Right lung (tissue), 5 donors: ENCODE data around the gene ZNF827. TPM values are rescaled to one million over a fixed set of nuclear protein-coding genes. Genes with fewer than 3 reads are reported as not detected.

ENCODE experiments used
- DNase-seq, 2 donors: peaks; one replicate each; pipeline ENCODE4 v3.0.0-alpha.2; 2013
- polyA plus RNA-seq, 5 donors: library from polyadenylated mRNA; unstranded; fragments of 120-200 nt; gene quantifications; one replicate each; pipeline versions ENCODE4 v1.2.1 to v1.2.3, GENCODE V29; 2013; ENCODE audit warnings: inconsistent platforms in 1 of 5, low replicate concordance in 1 of 5; ENCODE audit not compliant: insufficient read length in 5 of 5, insufficient read depth in 1 of 5

Gene ZNF827
- polyA plus RNA-seq, 5 donors, result 24.8 to 37.6 (median 31.6) TPM

GRCh38 chr4:145935253-145936141 lies 3.1 kb downstream of the ZNF827 start:
- DNase-seq, result peak in 1 of 2 donors; percentile 43

- DNase-seq, result no peak
Observed at GRCh38 chr4:145934434-145935047, 4.1 kb downstream of the ZNF827 start.

GRCh38 chr4:145933134-145933533 lies 5.5 kb downstream of the ZNF827 start:
- no peak for DNase-seq

- no peak for DNase-seq
Observed at GRCh38 chr4:145931403-145931802, 7.2 kb downstream of the ZNF827 start.

- no peak for DNase-seq
Observed at GRCh38 chr4:145930592-145930991, 8.0 kb downstream of the ZNF827 start.

GRCh38 chr4:145929415-145930178 lies 9.0 kb downstream of the ZNF827 start:
- no peak for DNase-seq

GRCh38 chr4:145928748-145929147 lies 9.9 kb downstream of the ZNF827 start:
- no peak for DNase-seq

GRCh38 chr4:145927030-145927429 lies 11.6 kb downstream of the ZNF827 start:
- DNase-seq, result no peak

- DNase-seq, result no peak
Observed at GRCh38 chr4:145921231-145921630, 17.4 kb downstream of the ZNF827 start.

- DNase-seq, result peak in 1 of 2 donors; percentile 32
Observed at GRCh38 chr4:145920205-145920604, 18.4 kb downstream of the ZNF827 start.

GRCh38 chr4:145912376-145912775 lies 26.2 kb downstream of the ZNF827 start:
- DNase-seq, result no peak

GRCh38 chr4:145909773-145910172 lies 28.9 kb downstream of the ZNF827 start:
- no peak for DNase-seq

GRCh38 chr4:145909281-145909715 lies 29.3 kb downstream of the ZNF827 start:
- peak in 1 of 2 donors; percentile 12 for DNase-seq

GRCh38 chr4:145907812-145908211 lies 30.8 kb downstream of the ZNF827 start:
- DNase-seq, result no peak

- DNase-seq, result no peak
Observed at GRCh38 chr4:145907390-145907789, 31.2 kb downstream of the ZNF827 start.

GRCh38 chr4:145904413-145905177 lies 34.0 kb downstream of the ZNF827 start:
- no peak for DNase-seq

- DNase-seq, result no peak
Observed at GRCh38 chr4:145902522-145902921, 36.1 kb downstream of the ZNF827 start.

GRCh38 chr4:145899886-145900460 lies 38.6 kb downstream of the ZNF827 start:
- no peak for DNase-seq

GRCh38 chr4:145898926-145899531 lies 39.6 kb downstream of the ZNF827 start:
- DNase-seq, result no peak

GRCh38 chr4:145898466-145898865 lies 40.2 kb downstream of the ZNF827 start:
- no peak for DNase-seq

- no peak for DNase-seq
Observed at GRCh38 chr4:145895056-145895455, 43.6 kb downstream of the ZNF827 start.
